GM12801 (cell line): Measurements from ENCODE around the gene ERCC3.

Source experiments
- CTCF ChIP-seq: IDR thresholded peaks from one replicate; pipeline ENCODE4 v1.5.1; 2011; ENCODE audit warnings: control low read depth; ENCODE audit not compliant: insufficient read length; ENCODE audit errors: extremely low read depth

ERCC3 gene

GRCh38 chr2:127308586-127309138 lies 14.7 kb upstream of the ERCC3 start:
- TF ChIP-seq CTCF = no peak

- no peak for TF ChIP-seq CTCF
Measured at GRCh38 chr2:127305990-127306585, 12.1 kb upstream of the ERCC3 start.

GRCh38 chr2:127302168-127302567 lies 8.2 kb upstream of the ERCC3 start:
- no peak for TF ChIP-seq CTCF

GRCh38 chr2:127293386-127293747 lies 577 bp downstream of the ERCC3 start:
- no peak for TF ChIP-seq CTCF

GRCh38 chr2:127288274-127288673 lies 5.7 kb downstream of the ERCC3 start:
- no peak for TF ChIP-seq CTCF

GRCh38 chr2:127283275-127283674 lies 10.7 kb downstream of the ERCC3 start:
- no peak for TF ChIP-seq CTCF

GRCh38 chr2:127280693-127281092 lies 13.3 kb downstream of the ERCC3 start:
- TF ChIP-seq CTCF = no peak
